GM12878 (cell line): ENCODE results near the gene EPB41L4A. TPM values are rescaled to one million over a fixed set of nuclear protein-coding genes. Genes with fewer than 3 reads are reported as not detected.
A peak's percentile ranks its signal among the peaks of the same experiment; 100 is the strongest.

Experiments
- ATAC-seq: fragments of 200-7000 bp; cut with Tn5 transposase; 3 replicates; pipeline ENCODE4 v1.9.1; 2020; ENCODE audit warnings: mild to moderate bottlenecking, moderate library complexity
- BruUV-seq: library from RNA; stranded (reverse); fragments of 400-500 nt; replicated peaks from 2 replicates; lab custom pipeline; 2021; lab: Mats Ljungman, UMichigan
- CTCF ChIA-PET: fragments of 300-600 bp; sonication (Branson Sonifier 250); formaldehyde crosslinking; extraction: SDS; loops from one replicate; lab custom pipeline; 2021; ENCODE audit warnings: inconsistent platforms; lab: Yijun Ruan, JAX
- POLR2A ChIA-PET: fragments of 350-600 bp; formaldehyde crosslinking; extraction: SDS; loops from one replicate; lab custom pipeline; 2021; ENCODE audit warnings: inconsistent platforms; lab: Charles Lee
- RAD21 ChIA-PET: fragments of 300-600 bp; sonication (Branson Sonifier 250); formaldehyde crosslinking; loops from one replicate; lab custom pipeline; 2023; ENCODE audit warnings: antibody characterized with exemption; ENCODE audit not compliant: unreplicated experiment; lab: Charles Lee
- SMC1A ChIA-PET: fragments of 300-600 bp; sonication (Branson Sonifier 250); formaldehyde crosslinking; loops from one replicate; lab custom pipeline; 2023; ENCODE audit not compliant: unreplicated experiment, uncharacterized antibody; lab: Charles Lee
- DNase-seq: peaks from one replicate; pipeline ENCODE4 v3.0.0-alpha.2; 2011; ENCODE audit warnings: low read depth, low spot score
- FAIRE-seq: peaks from 3 replicates; lab custom pipeline; 2011; peaks lifted over from hg19 to GRCh38; lab: Jason Lieb, UNC
- H2AFZ ChIP-seq: 2 replicates; pipeline ENCODE4 v1.6.0; 2011; ENCODE audit warnings: low read depth, low read length, control low read depth; ENCODE audit not compliant: control insufficient read depth
- H3K27ac ChIP-seq: 2 replicates; pipeline ENCODE4 v1.5.1; 2011; ENCODE audit warnings: control low read depth; ENCODE audit not compliant: control insufficient read depth, insufficient read depth
- H3K27me3 ChIP-seq, 2 experiments: replicated peaks in 1 of 2; 2 replicates each; pipeline versions ENCODE4 v1.6.0 to v1.6.1; 2011; ENCODE audit warnings: low read length in 1 of 2; ENCODE audit not compliant: control insufficient read depth in 2 of 2, insufficient read depth in 2 of 2
- H3K36me3 ChIP-seq, 2 experiments: 2 replicates each; pipeline ENCODE4 v1.5.1; 2011; ENCODE audit warnings: low read length in 1 of 2; ENCODE audit not compliant: control insufficient read depth in 2 of 2, insufficient read depth in 2 of 2
- H3K4me1 ChIP-seq: 2 replicates; pipeline ENCODE4 v1.6.1; 2011; ENCODE audit warnings: mild to moderate bottlenecking, low read length, moderate library complexity, mixed read lengths; ENCODE audit not compliant: control insufficient read depth, insufficient read depth
- H3K4me2 ChIP-seq: 2 replicates; pipeline ENCODE4 v1.6.0; 2011; ENCODE audit warnings: control low read depth; ENCODE audit not compliant: control insufficient read depth, insufficient read depth
- H3K4me3 ChIP-seq: fragments of 200-600 bp; sonication (generic); 2 replicates; pipeline ENCODE4 v1.5.1; 2016
- H3K79me2 ChIP-seq: 2 replicates; pipeline ENCODE4 v1.6.0; 2011; ENCODE audit warnings: low read length; ENCODE audit not compliant: control insufficient read depth, insufficient read depth
- H3K9ac ChIP-seq: 2 replicates; pipeline ENCODE4 v1.8.0; 2011; ENCODE audit warnings: low read length, control low read depth, mixed read lengths; ENCODE audit not compliant: control insufficient read depth, insufficient read depth
- H3K9me3 ChIP-seq: replicated peaks from 3 replicates; pipeline ENCODE4 v1.5.1; 2011; ENCODE audit warnings: mild to moderate bottlenecking, low read length; ENCODE audit not compliant: control insufficient read depth, insufficient read depth
- H4K20me1 ChIP-seq: 2 replicates; pipeline ENCODE4 v1.6.0; 2011; ENCODE audit not compliant: control insufficient read depth, insufficient read depth
- CTCF ChIP-seq, 3 experiments: IDR thresholded peaks in 2 of 3; conservative IDR thresholded peaks in 1 of 3; 2 replicates each; pipeline ENCODE4 v1.5.1; 2011; ENCODE audit warnings: low read depth in 3 of 3, low read length in 3 of 3, mild to moderate bottlenecking in 3 of 3, control low read depth in 2 of 3, moderate library complexity in 2 of 3, inconsistent platforms in 1 of 3, mixed read lengths in 1 of 3; ENCODE audit not compliant: control insufficient read depth in 2 of 3, insufficient read depth in 1 of 3; ENCODE audit errors: extremely low read depth in 1 of 3
- DPF2 ChIP-seq: fragments of 450-650 bp; IDR thresholded peaks from 2 replicates; pipeline ENCODE4 v1.6.1; 2017; ENCODE audit warnings: mild to moderate bottlenecking
- ESRRA ChIP-seq: IDR thresholded peaks from 2 replicates; pipeline ENCODE4 v1.6.1; 2012; ENCODE audit warnings: mild to moderate bottlenecking, low read length, improper control_type of control experiment
- ZNF592 ChIP-seq: fragments of 450-650 bp; IDR thresholded peaks from 2 replicates; pipeline ENCODE4 v1.6.1; 2017; ENCODE audit warnings: mild to moderate bottlenecking, moderate library complexity
- ZNF687 ChIP-seq: fragments of 450-650 bp; IDR thresholded peaks from 2 replicates; pipeline ENCODE4 v1.6.1; 2017; ENCODE audit warnings: mild to moderate bottlenecking, moderate library complexity
- whole genome bisulfite sequencing: methylation state at CpG from one replicate; pipeline ENCODE4 v1.1.6; 2016; ENCODE audit warnings: low lambda C conversion rate; ENCODE audit not compliant: insufficient replicate concordance, insufficient coverage; ENCODE audit errors: missing lambda C conversion rate; 5-methylcytosine and 5-hydroxymethylcytosine counted together
- in situ Hi-C: fragments of 300-500 bp; cut with MboI; formaldehyde crosslinking; loops from 9 replicates; pipeline ENCODE4 v1.14.3; 2018; ENCODE audit warnings: mixed read lengths
- intact Hi-C: fragments of 100-400 bp; cut with micrococcal nuclease; formaldehyde crosslinking; loops from one replicate; pipeline ENCODE4 v1.14.2; 2022; ENCODE audit not compliant: unreplicated experiment
- polyA plus RNA-seq, 11 experiments: library from polyadenylated mRNA; depleted of rRNA in 4 of 11; unstranded in 6 of 11; stranded (reverse) in 5 of 11; fragments of >200 nt; fragmentation: Nextera tagmentation in 4 of 11; fragmentation: Illumina TruSeq in 1 of 11; extraction: Ambion mirVana in 4 of 11; extraction: Trizol in 1 of 11; gene quantifications; 1 replicate in 1 of 11; 2 replicates in 10 of 11; pipeline versions ENCODE4 v1.2.1 to v1.2.3, GENCODE V29; 2011 to 2016; ENCODE audit warnings: inconsistent platforms in 2 of 11, missing spikeins in 2 of 11, low read depth in 1 of 11
- total RNA-seq, 4 experiments: library from RNA; depleted of rRNA in 3 of 4; stranded (reverse); fragments of >200 nt in 3 of 4; fragmentation: Illumina TruSeq in 1 of 4; extraction: Trizol in 1 of 4; gene quantifications; 2 replicates each; pipeline versions ENCODE4 v1.2.1 to v1.2.3, GENCODE V29; 2013 to 2021

EPB41L4A gene
- total and polyA plus RNA-seq, 10 of the 15 experiments (the other 5 are each of a cell fraction or from before 2014, with no cell fraction given): 0.10 to 0.67 (median 0.30) TPM

DNA sequence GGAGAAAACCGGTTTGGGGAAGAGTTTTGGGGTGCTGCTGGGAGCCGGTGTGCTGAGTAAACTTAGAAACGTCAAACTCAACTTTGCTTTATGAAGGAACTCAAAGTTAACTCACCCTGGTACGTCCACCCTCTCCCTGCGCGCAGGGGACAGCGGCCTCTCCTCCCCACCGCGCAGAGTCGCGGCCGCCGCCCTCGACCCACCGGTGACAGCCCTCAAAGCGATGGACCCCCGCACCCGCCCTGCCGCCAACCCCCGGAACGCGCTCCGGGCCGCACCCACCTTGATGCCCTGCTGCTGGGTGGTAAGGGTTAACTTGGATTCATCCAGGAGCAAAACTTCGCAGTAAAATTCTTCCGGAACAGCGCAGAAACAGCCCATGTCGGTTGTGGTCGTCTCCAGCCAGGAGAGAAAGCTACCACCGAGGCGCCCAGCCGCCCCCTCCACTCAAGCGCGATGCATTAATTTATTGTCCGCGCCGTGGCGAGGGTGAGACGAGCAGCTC lies 366 bp downstream of the EPB41L4A start:
- H3K27me3 ChIP-seq: peaks cover 0 to 10% of the 10 kb centered on the region in 2 experiments
- H3K4me1 ChIP-seq: no peaks in the 10 kb centered on the region
- CTCF ChIA-PET: interaction anchor here (0.9 to 6.8 kb wide), 5 partner anchors 32 to 248 kb away, joined by 3 to 78 read pairs (median 6); no protein-coding TSS in a partner anchor
- DNase-seq: no peak
- no peaks in the 10 kb centered on the region for H3K79me2 ChIP-seq
- no peak overlapping the region for H3K9ac ChIP-seq
- 22% methylated on average over 39 of the region's 39 CpGs for WGBS
- RAD21 ChIA-PET: interaction anchor here (1.2 to 3.3 kb wide), 4 partner anchors 8 to 243 kb away, joined by 3 to 42 read pairs (median 6); no protein-coding TSS in a partner anchor
- H3K4me2 ChIP-seq: peak overlapping the region; percentile 60
- no peak overlapping the region for H3K27ac ChIP-seq
- ATAC-seq: no peak
- SMC1A ChIA-PET: interaction anchor here (0.6 to 2.5 kb wide), 3 partner anchors 56 to 181 kb away, joined by 3 to 13 read pairs (median 4); no protein-coding TSS in a partner anchor
- no peaks in the 10 kb centered on the region for H3K9me3 ChIP-seq
- peak overlapping the region; percentile 31 for H2AFZ ChIP-seq
- H3K4me3 ChIP-seq: peak overlapping the region; percentile 62
- no peaks in the 10 kb centered on the region for H4K20me1 ChIP-seq
- in situ Hi-C loops (no loop called here), intact Hi-C loops (no loop called here)
- no peak for FAIRE-seq
- TF ChIP-seq ZNF592 (no peak), ZNF687 (no peak), CTCF (IDR thresholded peaks at IDR 0.05 in 2 of 3, conservative IDR thresholded peaks at IDR 0.05 in 1 of 3; ENCODE audit: control insufficient read depth in 2 of 3, extremely low read depth in 1 of 3, insufficient read depth in 1 of 3, low read depth in 3 of 3, low read length in 3 of 3) (no peak), DPF2 (0 out of 2 replicates have a peak, but pooled peaks have one; percentile 1), ESRRA (no peak)
- no peaks in the 10 kb centered on the region for H3K36me3 ChIP-seq
- POLR2A ChIA-PET: no interaction called here
- BruUV-seq: no TSS peak
